ENCODE data around the gene STK32B. TPM values are rescaled to one million over a fixed set of nuclear protein-coding genes. Genes with fewer than 3 reads are reported as not detected.

The STK32B gene
- total and polyA plus RNA-seq, 2 of the 4 experiments (the other 2 are of a cell fraction), result 5.5 to 6.3 TPM

DNA sequence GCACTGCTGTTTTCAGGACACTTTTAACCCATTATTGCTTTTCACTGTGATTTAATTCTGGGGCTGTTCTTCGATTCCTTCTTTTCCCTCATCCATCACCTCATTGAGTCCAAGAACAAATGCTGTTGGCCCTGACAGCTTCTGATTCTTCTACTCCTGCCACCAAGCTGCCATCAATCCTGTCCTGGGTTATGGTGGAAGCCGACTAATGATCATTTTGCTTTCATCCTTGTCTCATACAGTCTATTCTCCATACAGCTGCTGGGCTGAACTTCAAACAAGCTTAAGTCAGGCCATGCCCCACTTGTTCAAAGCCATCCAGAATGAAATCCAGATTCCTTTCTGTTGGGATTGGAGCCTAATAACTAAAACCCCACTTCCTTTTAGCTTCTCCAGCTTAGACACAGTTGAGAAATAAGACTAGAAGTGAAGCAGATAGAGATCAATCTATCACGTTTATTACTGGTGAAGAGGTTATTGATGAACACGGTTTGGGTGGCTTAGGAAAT is 161.9 kb downstream of the STK32B start:
- in situ Hi-C loops (cut with MboI; ENCODE audit: low sequenced_read_pairs), result no loop called here
- H2BK20ac ChIP-seq (ENCODE audit: low read depth, low read length), result no peak overlapping the region
- H3K9me3 ChIP-seq (ENCODE audit: control insufficient read depth, insufficient read depth, low read length), result no peaks in the 10 kb centered on the region
- H4K20me1 ChIP-seq (ENCODE audit: insufficient read depth, low read length), result no peaks in the 10 kb centered on the region
- no peaks in the 10 kb centered on the region for H3K4me1 ChIP-seq (ENCODE audit: control insufficient read depth, insufficient read depth, low read length)
- H4K5ac ChIP-seq (ENCODE audit: low read depth, low read length), result no peak overlapping the region
- H2BK5ac ChIP-seq (ENCODE audit: low read depth, low read length, poor library complexity, severe bottlenecking), result no peak overlapping the region
- 33% methylated on average over 1 of the region's 4 CpGs; no CpG with 5 or more reads in 1 of the 2 experiments for WGBS, 2 experiments (ENCODE audit: extremely low coverage in 2 of 2, insufficient read length in 1 of 2)
- POLR2A ChIA-PET (ENCODE audit: unreplicated experiment), result no interaction called here
- dilution Hi-C loops (cut with HindIII; ENCODE audit: low sequenced_read_pairs, unreplicated experiment), result no loop called here
- no peak overlapping the region for H3K14ac ChIP-seq (replicated peaks; ENCODE audit: low read depth, low read length)
- no peak overlapping the region for H2AK5ac ChIP-seq (ENCODE audit: low read depth, low read length)
- H3K9ac ChIP-seq (ENCODE audit: low read depth, low read length), result no peak overlapping the region
- no peak overlapping the region for H4K8ac ChIP-seq (ENCODE audit: low read depth in 2 of 2, low read length in 2 of 2)
- H3K4me3 ChIP-seq (ENCODE audit: insufficient read depth, low read depth, low read length), result no peak overlapping the region
- ATAC-seq (ENCODE audit: low read depth) (no peak), DNase-seq (no peak)
- no peak overlapping the region for H3K23ac ChIP-seq (ENCODE audit: low read depth, low read length)
- H3K18ac ChIP-seq (ENCODE audit: low read depth, low read length), result no peak overlapping the region
- H2BK120ac ChIP-seq (ENCODE audit: low read depth, low read length), result no peak overlapping the region
- no peak overlapping the region for H3K4me2 ChIP-seq (ENCODE audit: low read depth, low read length)
- H3K27ac ChIP-seq (ENCODE audit: insufficient read depth, low read length), result no peak overlapping the region
- intact Hi-C loops (cut with micrococcal nuclease), result no loop called here
- no peak overlapping the region for H2AK9ac ChIP-seq (replicated peaks; ENCODE audit: low read depth, low read length, poor library complexity)
- no peak overlapping the region for H2AFZ ChIP-seq (replicated peaks; ENCODE audit: low read length, poor library complexity)
- H3K27me3 ChIP-seq (ENCODE audit: control insufficient read depth, insufficient read depth, low read length), result no peaks in the 10 kb centered on the region
- H4K91ac ChIP-seq (ENCODE audit: insufficient read depth, low read depth, low read length), result no peak overlapping the region
- H3K79me1 ChIP-seq (ENCODE audit: low read depth in 1 of 2, low read length in 2 of 2), result no peaks in the 10 kb centered on the region
- CTCF ChIA-PET, result interaction anchor here (0.6 kb wide), 1 partner anchor 693 kb away, joined by 3 read pairs; no protein-coding TSS in a partner anchor
- H3K56ac ChIP-seq (ENCODE audit: extremely low read depth, insufficient read depth, low read length), result no peak overlapping the region
- H3K36me3 ChIP-seq (ENCODE audit: control insufficient read depth, insufficient read depth, low read length), result no peaks in the 10 kb centered on the region
- H3K4ac ChIP-seq (ENCODE audit: low read depth, low read length), result no peak overlapping the region
- no peak overlapping the region for H2BK15ac ChIP-seq (ENCODE audit: low read depth, low read length)
- H3K9me1 ChIP-seq (ENCODE audit: insufficient read depth, low read length), result 0 out of 2 replicates have a peak, but pooled peaks cover 4% of the 10 kb centered on the region
- BruUV-seq (replicated peaks), result no TSS peak
- TF ChIP-seq NFE2L2 (IDR thresholded peaks at IDR 0.05; ENCODE audit: low read depth, low read length), result no peak
- TF ChIP-seq RCOR1 (IDR thresholded peaks at IDR 0.05; ENCODE audit: insufficient replicate concordance, low read length), result no peak
- no peak for TF ChIP-seq SMC3 (IDR thresholded peaks at IDR 0.05; ENCODE audit: low read depth, low read length)
- TF ChIP-seq MAFK (IDR thresholded peaks at IDR 0.05; ENCODE audit: low read depth, low read length), result no peak
- TF ChIP-seq CEBPB (IDR thresholded peaks at IDR 0.05; ENCODE audit: low read depth, low read length), result no peak
- TF ChIP-seq CHD1 (IDR thresholded peaks at IDR 0.05; ENCODE audit: low read depth, low read length), result no peak
- TF ChIP-seq RAD21 (IDR thresholded peaks at IDR 0.05; ENCODE audit: low read length), result no peak
- TF ChIP-seq MAZ (IDR thresholded peaks at IDR 0.05; ENCODE audit: borderline replicate concordance, low read depth, low read length), result no peak
- TF ChIP-seq FOS (IDR thresholded peaks at IDR 0.05; ENCODE audit: low read depth, low read length), result no peak
